C1 segment of cervical spinal cord (tissue), 14 donors: ENCODE measurements around the gene SMIM23.

ENCODE experiments used
- DNase-seq, 14 donors: peaks; one replicate each; lab custom pipeline; 2025; lab: John Stamatoyannopoulos, UW

Gene SMIM23

GRCh38 chr5:171816666-171817065, 31.0 kb downstream of the SMIM23 start:
- DNase-seq: no peak

GRCh38 chr5:171820561-171820960, 34.9 kb downstream of the SMIM23 start:
- no peak for DNase-seq

- DNase-seq: no peak
Measured at GRCh38 chr5:171821286-171821685, 35.7 kb downstream of the SMIM23 start.

GRCh38 chr5:171823269-171823668, 37.7 kb downstream of the SMIM23 start:
- no peak for DNase-seq

- no peak for DNase-seq
Measured at GRCh38 chr5:171825051-171825450, 39.4 kb downstream of the SMIM23 start.

GRCh38 chr5:171826132-171826531, 40.5 kb downstream of the SMIM23 start:
- DNase-seq: no peak

GRCh38 chr5:171827162-171827561, 41.5 kb downstream of the SMIM23 start:
- DNase-seq: no peak

- no peak for DNase-seq
Measured at GRCh38 chr5:171830686-171831085, 45.1 kb downstream of the SMIM23 start.

- no peak for DNase-seq
Measured at GRCh38 chr5:171832775-171833174, 47.2 kb downstream of the SMIM23 start.

GRCh38 chr5:171834461-171834860, 48.8 kb downstream of the SMIM23 start:
- no peak for DNase-seq

- no peak for DNase-seq
Measured at GRCh38 chr5:171835066-171835465, 49.4 kb downstream of the SMIM23 start.

GRCh38 chr5:171837522-171837921, 51.9 kb downstream of the SMIM23 start:
- DNase-seq: no peak

GRCh38 chr5:171838066-171838465, 52.4 kb downstream of the SMIM23 start:
- DNase-seq: no peak

- DNase-seq: no peak
Measured at GRCh38 chr5:171839112-171839511, 53.5 kb downstream of the SMIM23 start.

- no peak for DNase-seq
Measured at GRCh38 chr5:171840066-171840465, 54.4 kb downstream of the SMIM23 start.
